ENCODE results near the gene MAGOHB. TPM values are rescaled to one million over a fixed set of nuclear protein-coding genes. Genes with fewer than 3 reads are reported as not detected.
A peak's percentile ranks its signal among the peaks of the same experiment; 100 is the strongest.

The MAGOHB gene
- total and polyA plus RNA-seq, 2 of the 13 experiments (the other 11 are each of a cell fraction or from before 2014, with no cell fraction given), result 7.0 to 49.8 TPM

GRCh38 chr12:10613349-10614055, at the start of gene MAGOHB (continued):
- TF ChIP-seq EHMT2 (IDR thresholded peaks at IDR 0.05; ENCODE audit: borderline replicate concordance, low read depth, low read length), result no peak
- no peak for TF ChIP-seq POLR2AphosphoS2 (IDR thresholded peaks at IDR 0.05; ENCODE audit: low read depth, low read length)
- peak; percentile 39; the same call in 1 of the 2 replicates for TF ChIP-seq TFE3 (CRISPR knock-in tag; IDR thresholded peaks at IDR 0.05)
- TF ChIP-seq PREB (CRISPR knock-in tag; IDR thresholded peaks at IDR 0.05), result no peak
- TF ChIP-seq TMF1 (CRISPR knock-in tag; IDR thresholded peaks at IDR 0.05; ENCODE audit: low read depth), result no peak
- no peak for TF ChIP-seq ZNF30 (CRISPR knock-in tag; IDR thresholded peaks at IDR 0.05)
- TF ChIP-seq GZF1 (CRISPR knock-in tag; IDR thresholded peaks at IDR 0.05), result no peak
- peak; percentile 95 for TF ChIP-seq MXD4 (CRISPR knock-in tag; IDR thresholded peaks at IDR 0.05)
- no peak for TF ChIP-seq FOXM1 (CRISPR knock-in tag; IDR thresholded peaks at IDR 0.05)
- TF ChIP-seq ZBTB2 (CRISPR knock-in tag; IDR thresholded peaks at IDR 0.05; ENCODE audit: low read depth), result no peak
- TF ChIP-seq ZNF253 (CRISPR knock-in tag; IDR thresholded peaks at IDR 0.05; ENCODE audit: borderline replicate concordance), result no peak
- no peak for TF ChIP-seq NCOA5 (CRISPR knock-in tag; IDR thresholded peaks at IDR 0.05)
- no peak for TF ChIP-seq ZMYM3 (CRISPR knock-in tag; IDR thresholded peaks at IDR 0.05)
- no peak for TF ChIP-seq GTF2F1 (IDR thresholded peaks at IDR 0.05; ENCODE audit: low read length)
- TF ChIP-seq ZNF772 (CRISPR knock-in tag; IDR thresholded peaks at IDR 0.05), result peak; percentile 92
- no peak; the same call in 1 of the 2 replicates for TF ChIP-seq ZNF639 (CRISPR knock-in tag; conservative IDR thresholded peaks at IDR 0.05)
- peak; percentile 97 for TF ChIP-seq TFDP1 (CRISPR knock-in tag; IDR thresholded peaks at IDR 0.05; ENCODE audit: borderline replicate concordance)
- peak; percentile 95 for TF ChIP-seq MYC (CRISPR knock-in tag; IDR thresholded peaks at IDR 0.05; ENCODE audit: borderline replicate concordance)
- peak; percentile 53 for TF ChIP-seq BCL6 (CRISPR knock-in tag; IDR thresholded peaks at IDR 0.05)
- TF ChIP-seq POLR2A (IDR thresholded peaks at IDR 0.05; ENCODE audit: insufficient read depth in 1 of 2, low read depth in 2 of 2, low read length in 2 of 2), result peak; percentile 70 to 94
- TF ChIP-seq TERF1 (CRISPR knock-in tag; IDR thresholded peaks at IDR 0.05), result no peak

Measured in HepG2 (cell line).